Cardiac muscle cell (in vitro differentiated cells and primary cell): ENCODE measurements around the gene FAM107A. TPM values are rescaled to one million over a fixed set of nuclear protein-coding genes. Genes with fewer than 3 reads are reported as not detected.

Experiments used
- DNase-seq, 2 donors: peaks; one replicate each; pipeline versions ENCODE4 v3.0.0 to v3.0.0-alpha.2; 2010 to 2017; ENCODE audit warnings: low read depth in 1 of 2, low spot score in 1 of 2
- H3K27ac ChIP-seq: fragments of 200-600 bp; sonication (generic); 2 replicates; pipeline ENCODE4 v1.5.1; 2016
- H3K27me3 ChIP-seq: fragments of 200-600 bp; sonication (generic); 2 replicates; pipeline ENCODE4 v1.6.0; 2016; ENCODE audit warnings: control low read depth
- H3K36me3 ChIP-seq: fragments of 200-600 bp; sonication (generic); 2 replicates; pipeline ENCODE4 v1.5.1; 2016; ENCODE audit warnings: control low read depth
- H3K4me1 ChIP-seq: fragments of 200-600 bp; sonication (generic); 2 replicates; pipeline ENCODE4 v1.8.1; 2017; ENCODE audit warnings: low read depth, mild to moderate bottlenecking, mixed run types
- H3K4me3 ChIP-seq: fragments of 200-600 bp; sonication (generic); 2 replicates; pipeline ENCODE4 v1.5.1; 2016; ENCODE audit warnings: mild to moderate bottlenecking
- H3K9me3 ChIP-seq: fragments of 200-600 bp; sonication (generic); 2 replicates; pipeline ENCODE4 v1.5.1; 2017; ENCODE audit warnings: low read depth, mild to moderate bottlenecking, control low read depth
- polyA plus RNA-seq: library from polyadenylated mRNA; unstranded; fragments of >200 nt; fragmentation: Nextera tagmentation; extraction: Ambion mirVana; gene quantifications from 2 replicates; pipeline ENCODE4 v1.2.1, GENCODE V29; 2016
- total RNA-seq: library from RNA; depleted of rRNA; stranded (reverse); fragments of >200 nt; gene quantifications from 2 replicates; pipeline ENCODE4 v1.2.3, GENCODE V29; 2016
- TF ChIP-seq, protein P1 (sequence below): IDR thresholded peaks from 2 replicates; pipeline ENCODE4 v1.5.1; 2012; ENCODE audit warnings: low read depth, mild to moderate bottlenecking, low read length

Gene FAM107A
- total and polyA plus RNA-seq, 2 experiments from 2014 or later = not detected

DNA sequence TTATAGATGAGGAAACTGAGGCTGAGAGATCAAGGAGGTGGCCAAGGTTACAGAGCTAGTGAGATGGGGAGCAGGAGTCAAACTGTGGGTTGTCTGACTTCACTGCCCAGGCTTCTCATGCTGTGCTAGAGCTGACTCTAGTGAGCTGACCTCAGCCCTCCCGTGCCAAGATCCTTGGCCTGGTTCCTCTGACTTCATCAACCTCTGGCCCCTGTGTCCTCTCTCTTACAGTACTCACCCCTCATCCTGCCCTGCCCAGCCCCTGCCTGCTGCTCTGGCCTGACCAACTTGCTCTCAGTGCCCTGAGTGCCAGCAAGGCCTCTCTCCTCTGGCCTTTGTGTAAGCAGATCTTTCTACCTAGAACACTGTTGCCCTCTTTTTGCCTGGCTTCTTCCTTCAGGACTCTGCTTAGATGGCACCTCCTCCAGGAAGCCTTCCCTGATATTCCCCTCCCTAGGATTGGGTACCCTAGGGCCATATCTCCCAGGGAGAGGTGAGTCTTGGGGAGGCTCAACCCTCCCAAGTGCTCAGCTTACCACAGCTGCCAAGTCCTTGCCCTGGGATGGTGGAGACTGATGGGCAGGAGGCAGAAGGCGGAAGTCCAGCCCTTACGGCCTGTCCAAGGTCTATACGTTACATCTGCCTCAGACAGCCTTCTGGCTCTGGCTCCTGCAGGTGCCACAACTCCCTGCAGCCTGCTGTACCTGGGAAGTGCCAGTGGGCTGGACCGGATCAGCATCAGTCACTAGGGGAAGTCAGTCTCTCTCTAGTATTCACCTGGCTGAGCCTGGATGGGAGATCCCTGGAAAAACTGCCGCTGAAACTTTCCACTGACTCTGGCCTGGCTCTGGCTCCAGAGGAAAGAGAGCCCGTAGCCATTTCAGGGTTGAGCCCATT lies 36.3 kb upstream of the FAM107A start:
- TF ChIP-seq, protein P1, sequence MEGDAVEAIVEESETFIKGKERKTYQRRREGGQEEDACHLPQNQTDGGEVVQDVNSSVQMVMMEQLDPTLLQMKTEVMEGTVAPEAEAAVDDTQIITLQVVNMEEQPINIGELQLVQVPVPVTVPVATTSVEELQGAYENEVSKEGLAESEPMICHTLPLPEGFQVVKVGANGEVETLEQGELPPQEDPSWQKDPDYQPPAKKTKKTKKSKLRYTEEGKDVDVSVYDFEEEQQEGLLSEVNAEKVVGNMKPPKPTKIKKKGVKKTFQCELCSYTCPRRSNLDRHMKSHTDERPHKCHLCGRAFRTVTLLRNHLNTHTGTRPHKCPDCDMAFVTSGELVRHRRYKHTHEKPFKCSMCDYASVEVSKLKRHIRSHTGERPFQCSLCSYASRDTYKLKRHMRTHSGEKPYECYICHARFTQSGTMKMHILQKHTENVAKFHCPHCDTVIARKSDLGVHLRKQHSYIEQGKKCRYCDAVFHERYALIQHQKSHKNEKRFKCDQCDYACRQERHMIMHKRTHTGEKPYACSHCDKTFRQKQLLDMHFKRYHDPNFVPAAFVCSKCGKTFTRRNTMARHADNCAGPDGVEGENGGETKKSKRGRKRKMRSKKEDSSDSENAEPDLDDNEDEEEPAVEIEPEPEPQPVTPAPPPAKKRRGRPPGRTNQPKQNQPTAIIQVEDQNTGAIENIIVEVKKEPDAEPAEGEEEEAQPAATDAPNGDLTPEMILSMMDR = no peak
- Histone ChIP-seq H3K36me3 (no peaks in the 10 kb centered on the region), H3K9me3 (no peaks in the 10 kb centered on the region), H3K4me1 (no peaks in the 10 kb centered on the region), H3K27ac (no peak overlapping the region), H3K4me3 (no peak overlapping the region), H3K27me3 (no peaks in the 10 kb centered on the region)
- DNase-seq = no peak

DNA sequence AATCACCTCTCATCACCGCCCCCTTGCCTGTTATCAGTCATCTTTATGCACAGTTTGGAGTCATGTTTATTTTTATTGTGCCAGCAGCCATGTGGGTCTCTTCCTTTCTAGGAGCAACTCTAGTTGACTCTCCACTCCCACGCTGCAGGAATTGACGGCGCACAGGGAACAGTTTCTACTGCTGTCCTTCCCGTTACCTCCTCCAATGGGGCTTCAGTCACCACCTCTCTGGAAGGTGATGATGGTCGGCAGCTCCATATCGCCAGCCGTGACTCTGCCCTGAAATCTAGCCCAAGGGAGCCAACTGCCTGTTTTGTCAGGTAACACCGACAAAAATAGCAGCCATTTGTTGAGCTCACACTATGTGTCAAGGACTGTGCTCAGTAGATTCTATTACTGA lies 35.6 kb upstream of the FAM107A start:
- Histone ChIP-seq H3K4me1 (no peaks in the 10 kb centered on the region), H3K27ac (no peak overlapping the region)
- TF ChIP-seq, protein P1 = no peak

DNA sequence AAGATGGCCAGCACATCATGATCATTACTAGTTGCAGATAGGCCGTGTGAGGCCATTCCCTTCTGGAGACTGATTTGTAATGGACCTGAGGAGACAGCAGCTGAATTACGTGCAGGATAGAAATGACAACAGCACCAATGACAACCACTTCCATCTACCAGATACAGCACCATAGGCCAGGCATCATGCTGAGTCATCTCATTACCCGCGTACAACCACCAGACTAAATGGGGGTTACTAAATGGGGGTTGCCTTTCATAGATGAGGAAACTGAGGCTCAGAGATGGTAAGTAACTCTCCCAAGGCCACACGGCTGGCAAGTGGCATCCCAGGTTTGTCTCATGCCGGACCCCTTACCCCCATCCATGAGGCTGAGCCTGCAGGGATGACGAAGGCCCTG lies 32.8 kb upstream of the FAM107A start:
- H3K27me3 ChIP-seq = no peaks in the 10 kb centered on the region
- H3K36me3 ChIP-seq = no peaks in the 10 kb centered on the region
- no peaks in the 10 kb centered on the region for H3K9me3 ChIP-seq
- H3K27ac ChIP-seq = no peak overlapping the region
- H3K4me3 ChIP-seq = no peak overlapping the region
- H3K4me1 ChIP-seq = no peaks in the 10 kb centered on the region
- TF ChIP-seq, protein P1 = no peak
- DNase-seq = no peak

More for the DNA sequence above, 35.6 kb upstream of the FAM107A start:
- Histone ChIP-seq H3K4me3 (no peak overlapping the region), H3K27me3 (no peaks in the 10 kb centered on the region), H3K36me3 (no peaks in the 10 kb centered on the region), H3K9me3 (no peaks in the 10 kb centered on the region)
- DNase-seq = no peak

DNA sequence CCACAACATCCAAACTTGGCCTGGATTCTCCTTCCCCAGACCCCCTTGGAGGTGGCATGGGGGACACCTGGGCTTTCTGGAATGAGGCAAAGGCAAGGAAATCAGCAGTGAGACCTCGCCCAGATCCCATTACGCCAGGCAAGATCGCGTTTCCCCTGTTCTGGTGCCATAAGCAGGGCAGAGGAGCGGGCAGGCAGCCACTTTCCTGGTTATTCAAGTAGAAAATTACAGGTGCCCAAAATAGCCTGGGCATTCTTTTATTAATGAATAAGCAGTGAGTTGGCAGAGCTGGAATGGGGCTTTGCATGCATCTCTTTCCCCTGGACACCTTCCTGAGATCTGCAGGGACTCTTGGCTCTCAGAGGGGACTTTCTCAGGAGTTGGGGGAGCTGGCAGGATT lies 31.5 kb upstream of the FAM107A start:
- no peak overlapping the region for H3K4me3 ChIP-seq
- no peaks in the 10 kb centered on the region for H3K36me3 ChIP-seq
- no peak overlapping the region for H3K27ac ChIP-seq
- no peak for DNase-seq
- TF ChIP-seq, protein P1 = no peak
- H3K9me3 ChIP-seq = no peaks in the 10 kb centered on the region
- H3K27me3 ChIP-seq = no peaks in the 10 kb centered on the region
- H3K4me1 ChIP-seq = no peaks in the 10 kb centered on the region

DNA sequence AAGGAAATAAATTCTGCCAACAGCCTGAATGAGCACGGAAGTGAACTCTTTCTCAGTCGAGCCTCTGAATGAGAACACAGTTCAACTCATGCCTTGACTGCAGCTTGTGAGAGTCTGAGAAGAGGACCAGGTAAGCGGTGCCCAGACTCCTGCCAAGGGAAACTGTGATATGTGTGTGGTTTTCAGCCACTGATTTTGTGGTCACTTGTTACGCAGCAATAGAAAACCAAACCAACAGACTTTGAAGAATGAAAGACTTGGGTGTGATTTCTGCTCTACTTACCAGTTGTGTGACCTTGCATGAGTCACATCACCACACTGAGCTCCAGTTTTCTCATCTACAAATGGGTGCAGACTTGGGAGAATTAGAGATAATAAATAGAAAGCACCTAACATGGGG lies 30.6 kb upstream of the FAM107A start:
- TF ChIP-seq, protein P1 = no peak
- Histone ChIP-seq H3K9me3 (no peaks in the 10 kb centered on the region), H3K36me3 (no peaks in the 10 kb centered on the region), H3K27ac (no peak overlapping the region), H3K4me3 (no peak overlapping the region), H3K27me3 (no peaks in the 10 kb centered on the region), H3K4me1 (no peaks in the 10 kb centered on the region)
- no peak for DNase-seq
